GM12875 (cell line): ENCODE data around the gene GMPPA.

ENCODE experiments used
- H3K4me3 ChIP-seq: one replicate; pipeline ENCODE4 v1.5.1; 2011; ENCODE audit warnings: low read depth, low read length, control low read depth
- CTCF ChIP-seq: IDR thresholded peaks from 2 replicates; pipeline ENCODE4 v1.5.1; 2011; ENCODE audit warnings: low read depth, mild to moderate bottlenecking, control low read depth, inconsistent platforms, low read length, moderate library complexity, borderline replicate concordance; ENCODE audit not compliant: insufficient read depth

The GMPPA gene

DNA sequence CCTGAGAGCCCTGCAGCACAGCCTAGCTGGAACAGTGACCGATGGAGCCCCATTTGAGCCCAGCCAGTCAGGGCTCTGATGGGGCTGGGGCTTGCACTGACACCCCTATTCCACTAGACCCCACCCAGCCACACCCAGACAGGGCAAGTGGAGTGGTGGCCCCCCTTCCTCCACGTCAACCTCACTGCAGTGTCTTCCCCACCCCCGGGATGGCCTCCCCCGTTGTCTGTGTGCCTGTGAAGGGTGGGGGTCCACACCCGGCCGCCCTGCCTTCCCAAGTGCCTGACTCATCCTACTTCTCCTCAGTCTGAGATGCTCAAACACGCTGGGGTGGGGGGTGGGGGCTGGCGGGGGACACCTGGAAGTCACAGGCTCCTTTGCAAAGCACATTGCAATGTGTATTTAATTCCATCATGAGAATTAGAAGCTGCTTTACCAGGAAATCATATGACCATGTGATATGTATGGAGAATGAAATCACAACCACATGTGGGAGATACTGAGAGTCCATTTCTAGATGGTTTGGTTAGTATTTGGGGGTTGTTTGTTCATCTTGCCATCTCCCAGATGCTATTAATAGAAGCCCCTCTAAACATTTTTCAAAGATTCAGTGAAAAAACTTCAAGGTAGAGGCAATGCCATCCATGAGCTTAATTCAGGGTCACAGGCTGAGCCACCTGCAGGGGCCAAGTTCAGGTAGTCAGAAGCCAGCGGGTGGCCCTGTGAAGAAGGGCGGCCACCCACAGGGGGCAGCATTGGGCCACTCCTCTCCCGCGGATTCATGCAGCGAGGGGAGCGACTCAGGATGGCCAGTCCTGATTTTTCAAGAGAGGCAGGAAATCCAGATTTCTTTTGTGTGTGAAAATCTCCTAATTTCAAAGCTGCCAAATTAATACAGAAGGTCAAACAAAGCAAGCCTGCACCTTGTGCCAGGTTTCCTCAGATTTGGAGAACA lies 22.7 kb upstream of the GMPPA start:
- H3K4me3 ChIP-seq, result no peak overlapping the region
- TF ChIP-seq CTCF, result peak; percentile 93

- no peak for TF ChIP-seq CTCF
- no peak overlapping the region for H3K4me3 ChIP-seq
Observed at GRCh38 chr2:219476652-219477151, 22.0 kb upstream of the GMPPA start.

DNA sequence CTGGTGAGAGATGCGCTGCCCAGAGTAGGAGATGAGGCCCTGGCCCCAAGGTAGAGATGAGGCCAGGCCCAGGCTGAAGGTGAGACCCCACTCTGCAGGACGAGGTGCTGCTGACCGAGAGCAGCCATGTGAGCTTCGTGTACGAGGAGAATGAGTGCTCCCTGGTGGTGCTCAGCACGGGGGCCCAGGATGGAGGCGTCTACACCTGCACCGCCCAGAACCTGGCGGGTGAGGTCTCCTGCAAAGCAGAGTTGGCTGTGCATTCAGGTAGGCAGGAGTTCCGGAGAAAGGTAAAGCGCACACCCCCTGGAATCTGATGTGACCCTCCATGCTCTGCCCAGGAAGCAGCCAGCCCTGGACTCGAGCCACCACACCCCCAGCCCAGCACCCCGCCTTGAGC lies 21.5 kb upstream of the GMPPA start:
- no peak for TF ChIP-seq CTCF
- H3K4me3 ChIP-seq, result no peak overlapping the region

DNA sequence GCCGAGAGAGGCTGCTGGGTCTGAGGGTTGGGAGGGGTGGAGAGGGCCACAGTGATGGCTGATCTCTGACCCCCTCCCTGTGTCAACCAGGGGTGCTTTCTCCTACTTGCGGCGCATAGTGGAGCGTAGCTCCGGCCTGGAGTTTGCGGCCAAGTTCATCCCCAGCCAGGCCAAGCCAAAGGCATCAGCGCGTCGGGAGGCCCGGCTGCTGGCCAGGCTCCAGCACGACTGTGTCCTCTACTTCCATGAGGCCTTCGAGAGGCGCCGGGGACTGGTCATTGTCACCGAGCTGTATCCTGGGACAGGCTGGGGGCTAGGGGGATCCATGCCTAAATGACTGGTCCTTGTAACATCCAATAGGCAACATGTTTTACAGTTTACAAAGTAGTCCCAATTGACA lies 20.9 kb upstream of the GMPPA start:
- no peak for TF ChIP-seq CTCF

DNA sequence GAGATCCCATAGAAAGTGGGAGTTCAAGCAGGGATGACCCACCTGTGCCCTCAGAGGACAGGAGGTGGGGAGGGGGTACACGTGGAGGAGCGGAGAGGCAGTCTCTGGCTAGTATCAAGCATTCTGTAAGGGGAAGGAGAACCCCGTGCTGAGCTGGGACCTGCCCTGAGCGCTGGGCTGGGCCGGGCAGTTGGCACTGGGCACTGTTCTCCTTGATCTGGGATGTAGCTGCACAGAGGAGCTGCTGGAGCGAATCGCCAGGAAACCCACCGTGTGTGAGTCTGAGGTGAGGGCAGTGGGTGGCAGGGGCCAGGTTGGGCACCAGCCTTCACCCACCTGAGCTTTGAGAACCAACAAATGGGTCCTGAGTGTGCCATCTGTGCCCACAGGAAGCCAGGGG lies 19.8 kb upstream of the GMPPA start:
- H3K4me3 ChIP-seq, result no peak overlapping the region
- TF ChIP-seq CTCF, result no peak

More for the DNA sequence above, 20.9 kb upstream of the GMPPA start:
- H3K4me3 ChIP-seq, result no peak overlapping the region

GRCh38 chr2:219480004-219480403 lies 18.7 kb upstream of the GMPPA start:
- no peak overlapping the region for H3K4me3 ChIP-seq
- no peak for TF ChIP-seq CTCF
